LNCaP clone FGC (cell line): Measurements from ENCODE around the gene PWWP2B.
A peak's percentile ranks its signal among the peaks of the same experiment; 100 is the strongest.

Source experiments
- DNase-seq: peaks from one replicate; pipeline ENCODE4 v3.0.0-alpha.2; 2011; ENCODE audit warnings: low read depth
- H3K4me3 ChIP-seq: 2 replicates; pipeline ENCODE4 v1.5.1; 2011; ENCODE audit warnings: mild to moderate bottlenecking, low read depth, low read length, control low read depth
- TF ChIP-seq, protein P1 (sequence below): IDR thresholded peaks from 2 replicates; pipeline ENCODE4 v1.5.1; 2012; ENCODE audit warnings: mild to moderate bottlenecking; ENCODE audit not compliant: control insufficient read depth, insufficient read depth; ENCODE audit errors: extremely low read depth

PWWP2B gene

GRCh38 chr10:132462463-132463332 lies 65.7 kb downstream of the PWWP2B start:
- TF ChIP-seq, protein P1, sequence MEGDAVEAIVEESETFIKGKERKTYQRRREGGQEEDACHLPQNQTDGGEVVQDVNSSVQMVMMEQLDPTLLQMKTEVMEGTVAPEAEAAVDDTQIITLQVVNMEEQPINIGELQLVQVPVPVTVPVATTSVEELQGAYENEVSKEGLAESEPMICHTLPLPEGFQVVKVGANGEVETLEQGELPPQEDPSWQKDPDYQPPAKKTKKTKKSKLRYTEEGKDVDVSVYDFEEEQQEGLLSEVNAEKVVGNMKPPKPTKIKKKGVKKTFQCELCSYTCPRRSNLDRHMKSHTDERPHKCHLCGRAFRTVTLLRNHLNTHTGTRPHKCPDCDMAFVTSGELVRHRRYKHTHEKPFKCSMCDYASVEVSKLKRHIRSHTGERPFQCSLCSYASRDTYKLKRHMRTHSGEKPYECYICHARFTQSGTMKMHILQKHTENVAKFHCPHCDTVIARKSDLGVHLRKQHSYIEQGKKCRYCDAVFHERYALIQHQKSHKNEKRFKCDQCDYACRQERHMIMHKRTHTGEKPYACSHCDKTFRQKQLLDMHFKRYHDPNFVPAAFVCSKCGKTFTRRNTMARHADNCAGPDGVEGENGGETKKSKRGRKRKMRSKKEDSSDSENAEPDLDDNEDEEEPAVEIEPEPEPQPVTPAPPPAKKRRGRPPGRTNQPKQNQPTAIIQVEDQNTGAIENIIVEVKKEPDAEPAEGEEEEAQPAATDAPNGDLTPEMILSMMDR: no peak
- no peak for DNase-seq
- no peak overlapping the region for H3K4me3 ChIP-seq

GRCh38 chr10:132463333-132464255 lies 66.6 kb downstream of the PWWP2B start:
- TF ChIP-seq, protein P1: peak; percentile 30; the same call in 1 of the 2 replicates
- H3K4me3 ChIP-seq: no peak overlapping the region
- DNase-seq: no peak

- no peak overlapping the region for H3K4me3 ChIP-seq
- peak; percentile 81 for DNase-seq
- TF ChIP-seq, protein P1: no peak
Observed at GRCh38 chr10:132464256-132465192, 67.5 kb downstream of the PWWP2B start.

DNA sequence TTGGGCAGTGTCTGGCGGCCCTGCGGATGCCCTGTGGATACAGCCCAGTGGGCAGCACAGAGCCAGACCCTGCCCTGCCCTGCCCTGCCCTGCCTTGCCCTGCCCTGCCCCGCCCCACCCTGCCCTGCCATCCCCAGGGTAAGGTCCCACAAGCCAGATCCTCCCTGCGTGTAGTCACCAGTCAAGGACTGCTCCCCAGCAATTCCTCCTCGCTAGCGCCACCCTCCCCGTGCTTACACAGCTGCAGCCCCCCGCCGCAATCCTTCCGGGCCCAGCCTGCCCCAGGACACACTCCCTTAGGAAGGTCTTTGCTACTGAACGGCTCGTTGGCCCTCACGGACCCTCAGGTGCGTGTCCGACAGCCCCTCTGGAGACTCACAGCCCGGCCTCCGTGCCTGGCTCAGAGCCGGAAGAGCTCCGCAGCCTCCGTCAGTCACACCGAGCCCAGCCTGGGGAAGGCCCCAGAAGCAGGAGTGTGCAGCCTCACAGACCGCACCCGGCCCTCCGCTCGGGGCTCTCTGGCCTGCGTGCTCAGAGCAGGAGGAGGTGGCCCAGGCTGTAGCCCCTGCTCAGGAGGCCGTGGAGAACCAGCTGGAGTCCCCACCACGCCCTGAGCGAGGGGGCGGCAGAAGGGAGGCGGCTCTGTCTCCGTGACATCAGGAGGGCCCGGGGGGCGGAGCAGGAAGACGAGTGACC lies 68.3 kb downstream of the PWWP2B start:
- H3K4me3 ChIP-seq: no peak overlapping the region
- DNase-seq: no peak

DNA sequence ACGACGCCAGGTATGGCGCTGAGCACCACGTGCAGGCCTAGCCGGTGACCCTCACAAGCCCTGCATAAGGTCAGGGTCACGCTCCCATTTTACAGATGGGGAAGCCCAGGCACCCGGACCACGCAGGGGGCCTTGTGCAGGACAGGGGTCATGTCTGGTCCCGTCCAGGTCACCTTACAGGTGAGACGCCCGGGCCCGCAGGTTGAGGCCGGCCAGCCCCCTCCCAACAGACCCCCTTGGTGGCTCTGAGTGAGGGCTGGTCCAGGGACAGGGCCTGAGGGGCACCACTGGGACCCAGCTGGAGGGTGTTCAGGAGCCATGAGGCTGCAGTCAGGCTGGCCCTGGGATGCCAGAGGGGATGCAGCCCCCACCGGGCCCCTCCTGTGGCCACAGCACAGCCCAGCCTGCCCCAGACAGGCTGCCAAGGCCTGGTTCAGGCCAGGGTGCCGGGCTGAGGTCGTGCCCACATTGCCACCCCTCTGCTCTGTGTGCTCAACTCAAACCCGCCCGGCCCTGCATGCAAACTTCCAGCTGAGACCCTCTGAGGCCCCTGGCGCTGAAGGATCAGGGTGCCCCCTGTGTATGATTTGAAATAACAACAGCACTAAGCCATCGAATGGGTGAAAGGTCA lies 69.0 kb downstream of the PWWP2B start:
- H3K4me3 ChIP-seq: no peak overlapping the region
- DNase-seq: no peak
- TF ChIP-seq, protein P1: no peak

More for the DNA sequence above, 68.3 kb downstream of the PWWP2B start:
- TF ChIP-seq, protein P1: no peak
